Sigmoid colon (tissue), 7 donors: Measurements from ENCODE around the gene PSMB11. TPM values are rescaled to one million over a fixed set of nuclear protein-coding genes. Genes with fewer than 3 reads are reported as not detected.

Experiments used
- DNase-seq: peaks from one replicate; pipeline ENCODE4 v3.0.0-alpha.2; 2019
- H3K27ac ChIP-seq, 4 donors: fragments of 200-600 bp; sonication (generic); one replicate each; pipeline ENCODE4 v1.5.1; 2016 to 2019; ENCODE audit warnings: mild to moderate bottlenecking in 1 of 4
- H3K27me3 ChIP-seq, 3 donors: fragments of 200-600 bp; sonication (generic); one replicate each; pipeline ENCODE4 v1.5.1; 2019; ENCODE audit warnings: mild to moderate bottlenecking in 1 of 3
- H3K36me3 ChIP-seq, 4 donors: fragments of 200-600 bp; sonication (generic); one replicate each; pipeline ENCODE4 v1.5.1; 2016 to 2019
- H3K4me1 ChIP-seq, 4 donors: fragments of 200-600 bp; sonication (generic); one replicate each; pipeline ENCODE4 v1.5.1; 2017 to 2019
- H3K4me3 ChIP-seq, 4 donors: fragments of 200-600 bp; sonication (generic); one replicate each; pipeline ENCODE4 v1.5.1; 2017 to 2019; ENCODE audit warnings: mild to moderate bottlenecking in 2 of 4, moderate library complexity in 1 of 4
- H3K9me3 ChIP-seq, 4 donors: fragments of 200-600 bp in 3 of 4; sonication (generic) in 3 of 4; one replicate each; pipeline versions ENCODE4 v1.5.1 to v1.6.1; 2013 to 2019
- EP300 ChIP-seq, 4 donors: sonication (generic); formaldehyde crosslinking; IDR thresholded peaks; one replicate each; pipeline ENCODE4 v1.6.1; 2017; ENCODE audit warnings: antibody characterized with exemption in 4 of 4
- POLR2A ChIP-seq, 2 donors: fragments of 450-650 bp; IDR thresholded peaks; one replicate each; pipeline ENCODE4 v1.6.1; 2016; ENCODE audit warnings: antibody characterized with exemption in 2 of 2, mild to moderate bottlenecking in 2 of 2, moderate library complexity in 2 of 2
- POLR2AphosphoS5 ChIP-seq, 4 donors: sonication (generic); formaldehyde crosslinking; IDR thresholded peaks; one replicate each; pipeline ENCODE4 v1.6.1; 2017; ENCODE audit warnings: antibody characterized with exemption in 4 of 4
- WGBS, 2 donors: extraction: QIAGEN DNeasy Blood & Tissue Kit; methylation state at CpG; one replicate each; pipeline ENCODE4 v1.1.7; 2013; 5-methylcytosine and 5-hydroxymethylcytosine counted together
- intact Hi-C: fragments of 100-400 bp; cut with DNase I; formaldehyde crosslinking; loops from one replicate; pipeline ENCODE4 v1.15.1; 2023
- polyA plus RNA-seq, 3 donors: library from polyadenylated mRNA; stranded (reverse); fragments of 200-250 nt; gene quantifications; one replicate each; pipeline ENCODE4 v1.2.3, GENCODE V29; 2013
- total RNA-seq, 4 donors: library from RNA; depleted of rRNA; stranded (reverse); fragments of >200 nt; gene quantifications; one replicate each; pipeline ENCODE4 v1.1.0, GENCODE V29; 2016
- TF ChIP-seq, protein P1 (sequence below), 4 experiments: fragments of 450-650 bp in 3 of 4; fragments of 200-600 bp in 1 of 4; IDR thresholded peaks; one replicate each; pipeline ENCODE4 v1.5.1; 2016 to 2019; ENCODE audit warnings: antibody characterized with exemption in 4 of 4, mild to moderate bottlenecking in 3 of 4, moderate library complexity in 2 of 4
- donor health status: healthy with polysubstance abuse.
- donor health status: Bipolar disorder and iron deficiency.
- donor health status: healthy.

Gene PSMB11
- total and polyA plus RNA-seq, 7 donors = 0.06 to 0.41 TPM; not detected in 5

DNA sequence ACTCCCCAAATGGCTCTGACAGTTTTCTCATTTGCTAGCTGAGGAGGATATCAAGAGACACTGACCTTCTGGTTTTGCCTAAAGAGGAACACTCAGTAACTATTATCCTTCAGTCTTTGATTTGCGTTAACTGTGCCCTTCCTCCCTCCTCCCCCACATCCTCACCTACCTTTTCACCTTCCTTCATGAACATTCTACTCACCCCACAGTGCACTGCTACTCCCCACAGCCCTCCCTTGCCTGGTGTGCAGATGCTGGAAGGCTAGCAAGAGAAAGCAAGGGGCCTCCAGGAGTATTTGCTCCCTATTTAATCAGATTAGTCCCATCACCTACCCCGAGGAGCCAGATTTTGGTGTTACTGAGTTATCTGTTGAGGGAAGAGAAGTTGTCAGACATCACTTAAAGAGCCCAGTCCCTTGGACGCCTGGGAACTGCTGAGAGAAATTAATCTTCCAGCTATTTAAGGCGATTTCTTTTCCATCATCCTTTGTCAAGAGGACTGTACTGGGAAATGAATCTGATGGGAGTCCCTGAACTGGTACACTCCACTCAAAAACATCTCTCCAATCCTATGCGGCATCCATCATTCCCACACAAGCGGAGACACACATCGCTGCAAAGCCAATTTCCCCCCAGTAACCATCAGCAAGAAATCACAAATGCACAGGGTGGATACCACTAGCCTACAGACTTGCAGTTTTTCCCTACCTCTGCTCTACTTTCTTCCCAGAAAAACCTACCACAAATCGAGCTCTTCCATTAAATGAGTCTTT, 18.8 kb upstream of the PSMB11 start:
- no peak overlapping the region for H3K4me3 ChIP-seq
- no peaks in the 10 kb centered on the region for H3K9me3 ChIP-seq
- intact Hi-C loops = no loop called here
- no peak for TF ChIP-seq POLR2AphosphoS5 (IDR thresholded peaks at IDR 0.05)
- TF ChIP-seq, protein P1, sequence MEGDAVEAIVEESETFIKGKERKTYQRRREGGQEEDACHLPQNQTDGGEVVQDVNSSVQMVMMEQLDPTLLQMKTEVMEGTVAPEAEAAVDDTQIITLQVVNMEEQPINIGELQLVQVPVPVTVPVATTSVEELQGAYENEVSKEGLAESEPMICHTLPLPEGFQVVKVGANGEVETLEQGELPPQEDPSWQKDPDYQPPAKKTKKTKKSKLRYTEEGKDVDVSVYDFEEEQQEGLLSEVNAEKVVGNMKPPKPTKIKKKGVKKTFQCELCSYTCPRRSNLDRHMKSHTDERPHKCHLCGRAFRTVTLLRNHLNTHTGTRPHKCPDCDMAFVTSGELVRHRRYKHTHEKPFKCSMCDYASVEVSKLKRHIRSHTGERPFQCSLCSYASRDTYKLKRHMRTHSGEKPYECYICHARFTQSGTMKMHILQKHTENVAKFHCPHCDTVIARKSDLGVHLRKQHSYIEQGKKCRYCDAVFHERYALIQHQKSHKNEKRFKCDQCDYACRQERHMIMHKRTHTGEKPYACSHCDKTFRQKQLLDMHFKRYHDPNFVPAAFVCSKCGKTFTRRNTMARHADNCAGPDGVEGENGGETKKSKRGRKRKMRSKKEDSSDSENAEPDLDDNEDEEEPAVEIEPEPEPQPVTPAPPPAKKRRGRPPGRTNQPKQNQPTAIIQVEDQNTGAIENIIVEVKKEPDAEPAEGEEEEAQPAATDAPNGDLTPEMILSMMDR (IDR thresholded peaks at IDR 0.05) = no peak
- no peak for TF ChIP-seq POLR2A (IDR thresholded peaks at IDR 0.05)
- no peak for TF ChIP-seq EP300 (IDR thresholded peaks at IDR 0.05)
- WGBS, 2 donors = 89% methylated on average over 8 of the region's 8 CpGs
- no peak overlapping the region for H3K27ac ChIP-seq
- no peak for DNase-seq
- H3K27me3 ChIP-seq = no peaks in the 10 kb centered on the region
- H3K36me3 ChIP-seq = peaks cover 8 to 41% (median 12%) of the 10 kb centered on the region in 4 donors
- H3K4me1 ChIP-seq = no peaks in the 10 kb centered on the region

DNA sequence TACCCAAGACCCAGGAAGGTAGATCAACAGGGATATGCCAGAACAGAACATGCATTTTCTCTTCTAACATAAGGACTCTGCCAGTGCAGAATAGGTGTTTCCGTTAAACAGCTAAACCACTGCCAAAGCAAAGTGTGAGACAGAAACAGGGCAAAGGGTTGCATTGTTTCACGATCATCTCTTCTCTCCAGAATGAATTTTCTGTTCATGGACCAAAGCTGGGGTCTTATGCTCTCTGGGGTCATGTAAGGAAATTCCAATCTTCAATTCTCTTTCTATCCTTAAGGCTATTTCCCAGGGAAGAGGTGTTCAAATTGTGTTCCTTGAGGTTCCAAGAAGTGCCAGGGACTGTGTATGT, 18.2 kb upstream of the PSMB11 start:
- WGBS, 2 donors = 88 to 97% methylated on average over 2 of the region's 2 CpGs

DNA sequence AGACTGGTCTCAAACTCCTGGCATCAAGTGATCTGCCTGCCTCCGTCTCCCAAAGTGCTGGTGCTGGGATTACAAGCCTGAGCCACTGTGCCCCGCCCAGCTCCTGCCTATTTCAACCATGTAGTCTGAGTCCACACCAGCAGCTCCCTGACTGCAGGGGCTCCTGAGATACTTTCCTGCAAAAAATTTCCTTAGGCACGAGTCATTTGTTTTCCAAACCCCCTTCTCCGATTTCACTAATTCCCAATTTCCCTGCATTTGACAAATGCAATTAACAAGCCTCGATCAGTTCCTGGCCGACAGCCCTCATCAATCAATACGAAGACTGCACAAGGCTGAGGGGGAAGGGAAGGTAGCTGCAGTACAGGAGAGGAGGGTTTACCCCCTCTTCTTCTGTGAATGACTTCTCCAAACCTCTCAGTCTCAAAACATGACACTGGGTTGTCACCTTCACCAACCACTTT, 17.4 kb upstream of the PSMB11 start:
- H3K27ac ChIP-seq = no peak overlapping the region
- peaks cover 8 to 56% (median 12%) of the 10 kb centered on the region in 4 donors for H3K36me3 ChIP-seq
- intact Hi-C loops = no loop called here
- 71 to 77% methylated on average over 7 of the region's 7 CpGs for WGBS, 2 donors
- H3K9me3 ChIP-seq = no peaks in the 10 kb centered on the region
- TF ChIP-seq, protein P1 (IDR thresholded peaks at IDR 0.05) = no peak
- TF ChIP-seq POLR2A (IDR thresholded peaks at IDR 0.05) = no peak
- no peak for TF ChIP-seq POLR2AphosphoS5 (IDR thresholded peaks at IDR 0.05)
- no peak for TF ChIP-seq EP300 (IDR thresholded peaks at IDR 0.05)
- H3K4me1 ChIP-seq = no peaks in the 10 kb centered on the region
- H3K27me3 ChIP-seq = no peaks in the 10 kb centered on the region
- DNase-seq = no peak
- H3K4me3 ChIP-seq = no peak overlapping the region

More for the DNA sequence above, 18.2 kb upstream of the PSMB11 start:
- Histone ChIP-seq H3K4me3 (no peak overlapping the region), H3K9me3 (no peaks in the 10 kb centered on the region), H3K4me1 (no peaks in the 10 kb centered on the region), H3K27ac (no peak overlapping the region), H3K36me3 (peaks cover 8 to 47% (median 12%) of the 10 kb centered on the region in 4 donors), H3K27me3 (no peaks in the 10 kb centered on the region)
- DNase-seq = no peak
- TF ChIP-seq POLR2A (IDR thresholded peaks at IDR 0.05) (no peak), POLR2AphosphoS5 (IDR thresholded peaks at IDR 0.05) (no peak), EP300 (IDR thresholded peaks at IDR 0.05) (no peak)
- TF ChIP-seq, protein P1 (IDR thresholded peaks at IDR 0.05) = no peak
- intact Hi-C loops = no loop called here

DNA sequence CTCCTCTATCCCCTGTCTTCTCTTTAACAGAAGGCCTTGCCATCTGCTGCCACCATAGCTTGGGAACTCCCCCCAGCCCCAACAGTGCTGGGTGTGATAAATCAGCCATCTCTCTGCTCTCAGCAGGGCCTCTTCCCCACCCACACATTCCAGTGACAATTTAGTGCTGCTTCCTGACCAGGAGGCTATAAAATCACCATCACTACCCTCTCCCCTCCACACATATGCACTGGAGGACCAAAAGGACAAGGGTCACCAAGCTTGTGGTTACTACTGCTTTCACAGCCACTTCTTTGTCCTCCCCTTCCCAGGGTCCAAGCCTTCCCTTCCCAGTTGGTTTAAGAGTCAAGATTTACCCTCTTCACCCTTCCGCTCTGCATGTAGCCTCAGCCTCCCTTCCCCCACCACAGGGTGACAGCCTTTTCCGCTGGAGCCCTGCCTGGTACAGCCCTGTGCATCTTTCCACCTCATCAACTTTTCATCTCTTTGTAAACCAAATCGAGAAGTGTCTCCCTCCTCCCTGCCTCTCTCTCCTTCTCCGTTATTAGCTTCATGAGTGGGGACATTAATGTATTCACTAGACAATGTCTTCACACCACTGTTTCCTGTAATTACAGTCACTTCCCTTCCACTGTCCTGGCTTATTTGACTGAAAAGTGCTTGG, 16.7 kb upstream of the PSMB11 start:
- H3K9me3 ChIP-seq = no peaks in the 10 kb centered on the region
- H3K36me3 ChIP-seq = peaks cover 8 to 59% (median 12%) of the 10 kb centered on the region in 4 donors
- H3K4me3 ChIP-seq = no peak overlapping the region
- TF ChIP-seq POLR2AphosphoS5 (IDR thresholded peaks at IDR 0.05) (no peak), POLR2A (IDR thresholded peaks at IDR 0.05) (no peak), EP300 (IDR thresholded peaks at IDR 0.05) (no peak)
- TF ChIP-seq, protein P1 (IDR thresholded peaks at IDR 0.05) = no peak
- no peak overlapping the region for H3K27ac ChIP-seq
- H3K27me3 ChIP-seq = no peaks in the 10 kb centered on the region
- 68 to 85% methylated on average over 4 of the region's 4 CpGs for WGBS, 2 donors
- DNase-seq = no peak
- H3K4me1 ChIP-seq = no peaks in the 10 kb centered on the region
- intact Hi-C loops = no loop called here
